HUES6 (cell line): ENCODE measurements around the gene CYP2C9.
A peak's percentile ranks its signal among the peaks of the same experiment; 100 is the strongest.

Source experiments
- H3K27ac ChIP-seq: 2 replicates; pipeline ENCODE4 v1.7.0; 2013; ENCODE audit warnings: low read depth, mild to moderate bottlenecking, low read length, inconsistent platforms
- H3K27me3 ChIP-seq: 2 replicates; pipeline ENCODE4 v1.6.1; 2013; ENCODE audit warnings: low read length; ENCODE audit not compliant: control insufficient read depth, insufficient read depth
- H3K36me3 ChIP-seq: 2 replicates; pipeline ENCODE4 v1.6.1; 2013; ENCODE audit warnings: low read length; ENCODE audit not compliant: control insufficient read depth, insufficient read depth
- H3K4me1 ChIP-seq: 2 replicates; pipeline ENCODE4 v1.6.1; 2013; ENCODE audit warnings: low read length; ENCODE audit not compliant: control insufficient read depth, insufficient read depth
- H3K4me3 ChIP-seq: 2 replicates; pipeline ENCODE4 v1.5.1; 2013; ENCODE audit warnings: low read depth, low read length
- H3K9ac ChIP-seq: one replicate; pipeline ENCODE4 v1.6.1; 2013; ENCODE audit warnings: mild to moderate bottlenecking, low read length
- H3K9me3 ChIP-seq: 2 replicates; pipeline ENCODE4 v1.6.1; 2013; ENCODE audit warnings: low read depth, low read length; ENCODE audit not compliant: control insufficient read depth, insufficient read depth

Gene CYP2C9

DNA sequence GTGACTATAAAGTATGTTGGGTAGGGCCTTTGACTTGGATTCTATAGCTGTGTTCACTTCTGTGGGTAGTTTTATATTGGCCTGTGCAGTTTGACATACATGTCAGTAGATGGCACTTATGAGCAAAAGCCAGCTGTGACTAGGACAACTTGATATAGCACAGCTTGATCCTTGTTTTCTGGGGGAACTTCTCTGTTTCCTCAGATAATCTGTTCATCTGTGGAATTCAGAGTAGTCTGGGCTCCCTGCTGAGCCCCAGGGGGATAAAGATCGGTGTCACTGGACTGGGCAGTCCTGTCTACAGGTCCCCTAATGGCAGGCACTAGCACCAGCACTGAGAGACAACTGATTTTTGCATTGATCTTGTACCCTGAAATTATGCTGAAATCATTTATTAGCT is 25.4 kb downstream of the CYP2C9 start:
- no peak overlapping the region for H3K27ac ChIP-seq
- H3K9me3 ChIP-seq = peaks cover 13% of the 10 kb centered on the region
- H3K36me3 ChIP-seq = no peaks in the 10 kb centered on the region
- no peaks in the 10 kb centered on the region for H3K4me1 ChIP-seq
- no peaks in the 10 kb centered on the region for H3K27me3 ChIP-seq
- H3K4me3 ChIP-seq = no peak overlapping the region
- no peak overlapping the region for H3K9ac ChIP-seq

DNA sequence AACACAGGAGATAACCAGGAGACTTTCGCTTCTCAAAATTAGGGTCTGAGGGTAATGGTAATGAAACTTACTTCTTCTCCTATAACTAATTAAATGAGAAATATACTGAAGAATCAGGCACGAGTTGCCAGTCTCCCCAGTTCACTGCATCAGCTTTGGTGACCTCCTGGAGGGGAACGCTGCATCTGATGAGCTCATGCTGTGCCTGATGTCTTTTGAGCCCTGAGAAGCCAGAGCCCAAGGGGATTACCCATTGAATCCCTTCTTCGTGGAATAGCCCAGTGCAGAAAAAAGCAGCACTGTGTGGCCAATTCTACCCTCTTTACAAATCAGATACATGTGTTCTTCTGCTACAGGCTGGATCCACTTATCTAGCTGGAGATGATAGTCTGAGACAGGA is 45.1 kb downstream of the CYP2C9 start:
- no peak overlapping the region for H3K9ac ChIP-seq
- H3K36me3 ChIP-seq = no peaks in the 10 kb centered on the region
- no peaks in the 10 kb centered on the region for H3K27me3 ChIP-seq
- H3K9me3 ChIP-seq = peaks cover 5% of the 10 kb centered on the region
- H3K27ac ChIP-seq = no peak overlapping the region
- H3K4me3 ChIP-seq = no peak overlapping the region
- no peaks in the 10 kb centered on the region for H3K4me1 ChIP-seq

DNA sequence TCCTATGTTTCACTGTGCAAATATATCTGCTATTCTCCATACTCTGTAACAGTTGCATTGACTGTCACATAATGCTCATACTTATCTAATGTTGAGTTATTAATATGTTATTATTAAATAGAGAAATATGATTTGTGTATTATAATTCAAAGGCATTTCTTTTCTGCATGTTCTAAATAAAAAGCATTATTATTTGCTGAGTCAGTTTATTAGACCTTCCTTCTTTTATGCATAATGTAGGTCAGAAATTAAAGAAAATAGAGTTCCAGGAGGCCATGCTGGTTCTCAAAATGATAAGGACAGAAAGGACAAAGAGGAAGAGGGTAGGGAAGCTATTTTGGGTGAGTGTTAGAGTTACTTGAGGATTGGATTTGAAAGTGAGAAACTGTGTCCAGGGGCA is 50.7 kb downstream of the CYP2C9 start:
- Histone ChIP-seq H3K27me3 (no peaks in the 10 kb centered on the region), H3K36me3 (no peaks in the 10 kb centered on the region), H3K4me3 (no peak overlapping the region), H3K4me1 (no peaks in the 10 kb centered on the region), H3K27ac (no peak overlapping the region), H3K9ac (no peak overlapping the region), H3K9me3 (peaks cover 38% of the 10 kb centered on the region)

DNA sequence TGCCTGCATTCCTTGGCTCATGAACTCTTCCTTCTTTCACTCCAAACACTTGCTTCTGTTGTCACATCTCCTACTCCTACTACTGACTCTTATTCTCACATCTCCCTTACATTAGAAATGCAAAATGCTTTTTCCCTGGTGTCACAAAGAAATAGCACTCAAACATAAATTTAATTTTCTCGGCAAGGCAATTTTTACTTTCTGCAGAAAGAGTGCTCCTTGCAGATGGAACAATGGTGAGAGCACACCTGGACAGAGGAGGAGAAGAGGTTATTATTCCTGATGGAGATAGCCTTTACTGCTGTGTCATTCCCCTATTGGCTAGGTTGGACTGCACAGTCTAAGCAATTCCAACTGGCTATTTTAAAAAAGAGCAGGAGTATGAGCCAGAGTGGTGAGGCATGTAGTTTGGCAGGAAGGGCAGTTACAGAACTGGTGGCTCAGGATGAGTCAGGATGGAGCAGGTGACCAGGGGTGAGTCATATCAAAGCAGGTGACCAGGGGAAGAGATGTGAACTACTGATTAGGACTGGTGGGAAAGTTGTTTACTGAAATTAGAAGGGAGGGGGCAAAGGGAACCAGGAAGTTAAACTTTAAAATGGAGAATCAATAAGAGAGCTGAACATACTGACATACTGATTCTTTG is 52.9 kb downstream of the CYP2C9 start:
- Histone ChIP-seq H3K36me3 (no peaks in the 10 kb centered on the region), H3K27ac (no peak overlapping the region), H3K4me3 (no peak overlapping the region), H3K9ac (no peak overlapping the region), H3K27me3 (no peaks in the 10 kb centered on the region), H3K4me1 (no peaks in the 10 kb centered on the region), H3K9me3 (peaks cover 38% of the 10 kb centered on the region)

DNA sequence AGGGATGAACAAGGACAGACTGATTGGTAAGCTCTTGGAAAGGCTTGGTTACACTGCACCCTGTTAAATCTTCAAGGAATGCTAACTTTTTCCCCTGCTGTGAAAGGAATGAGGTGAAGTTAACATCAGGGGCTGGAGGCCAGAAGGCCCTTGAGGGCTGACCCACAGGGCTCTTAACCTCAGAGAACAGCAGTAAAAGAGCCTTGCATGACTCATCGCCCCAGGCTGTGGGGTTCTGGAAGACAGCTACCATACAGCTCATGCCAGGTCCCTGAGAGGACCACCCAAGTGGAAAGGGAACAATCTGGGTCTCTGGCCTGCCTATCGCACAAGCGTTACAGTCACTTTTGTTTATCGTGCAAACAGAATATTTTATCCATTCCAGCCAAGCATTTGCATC is 54.4 kb downstream of the CYP2C9 start:
- H3K9ac ChIP-seq = no peak overlapping the region
- no peak overlapping the region for H3K4me3 ChIP-seq
- no peaks in the 10 kb centered on the region for H3K27me3 ChIP-seq
- H3K4me1 ChIP-seq = peaks cover 4% of the 10 kb centered on the region; the same call in 1 of the 2 replicates
- H3K9me3 ChIP-seq = peaks cover 38% of the 10 kb centered on the region
- H3K27ac ChIP-seq = no peak overlapping the region
- no peaks in the 10 kb centered on the region for H3K36me3 ChIP-seq

DNA sequence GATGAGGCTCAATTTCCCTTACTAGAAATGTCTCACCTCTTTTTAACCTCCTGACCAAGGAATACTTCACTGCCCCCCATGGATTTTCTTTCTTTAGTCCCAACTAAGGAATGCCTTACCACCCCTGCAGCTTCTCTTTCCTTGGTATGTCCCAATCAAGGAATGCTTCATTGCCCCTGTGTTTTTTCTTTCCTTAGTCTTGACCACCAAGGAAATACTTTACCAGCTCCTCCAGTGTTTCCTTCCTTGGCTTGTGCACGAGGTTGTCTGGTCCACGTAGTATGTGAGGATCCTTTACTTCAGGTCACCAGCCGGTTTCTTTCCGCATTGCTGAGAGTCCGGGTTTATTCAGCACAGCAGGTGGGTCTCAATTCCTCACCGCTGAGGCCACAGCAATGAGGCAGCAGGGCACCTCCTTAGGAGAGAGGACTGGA is 59.3 kb downstream of the CYP2C9 start:
- Histone ChIP-seq H3K4me1 (peaks cover 12% of the 10 kb centered on the region), H3K9me3 (peaks cover 1% of the 10 kb centered on the region; the same call in 1 of the 2 replicates), H3K27ac (no peak overlapping the region), H3K4me3 (peak overlapping the region; percentile 25), H3K36me3 (no peaks in the 10 kb centered on the region), H3K27me3 (no peaks in the 10 kb centered on the region), H3K9ac (no peak overlapping the region)

DNA sequence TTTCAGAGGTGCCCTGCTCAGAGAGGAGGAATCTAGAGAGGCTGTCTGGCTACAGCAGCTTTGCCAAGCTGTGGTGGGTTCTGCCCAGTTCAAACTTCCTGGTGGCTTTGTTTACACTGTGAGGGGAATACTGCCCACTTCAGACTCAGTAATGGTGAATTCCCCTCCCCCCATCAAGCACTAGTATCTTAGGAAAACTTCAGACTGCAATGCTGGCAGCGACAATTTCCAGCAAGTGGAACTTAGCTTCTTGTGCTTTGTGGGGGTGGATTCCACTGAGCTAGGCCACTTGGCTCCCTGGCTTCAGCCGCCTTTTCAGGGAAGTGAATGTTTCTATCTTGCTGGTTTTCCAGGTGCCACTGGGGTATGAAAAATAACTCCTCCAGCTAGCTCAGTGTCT is 88.0 kb downstream of the CYP2C9 start:
- no peaks in the 10 kb centered on the region for H3K27me3 ChIP-seq
- H3K9me3 ChIP-seq = no peaks in the 10 kb centered on the region
- H3K27ac ChIP-seq = no peak overlapping the region
- H3K4me3 ChIP-seq = no peak overlapping the region
- no peaks in the 10 kb centered on the region for H3K36me3 ChIP-seq
- no peaks in the 10 kb centered on the region; the same call in 1 of the 2 replicates for H3K4me1 ChIP-seq
- no peak overlapping the region for H3K9ac ChIP-seq

DNA sequence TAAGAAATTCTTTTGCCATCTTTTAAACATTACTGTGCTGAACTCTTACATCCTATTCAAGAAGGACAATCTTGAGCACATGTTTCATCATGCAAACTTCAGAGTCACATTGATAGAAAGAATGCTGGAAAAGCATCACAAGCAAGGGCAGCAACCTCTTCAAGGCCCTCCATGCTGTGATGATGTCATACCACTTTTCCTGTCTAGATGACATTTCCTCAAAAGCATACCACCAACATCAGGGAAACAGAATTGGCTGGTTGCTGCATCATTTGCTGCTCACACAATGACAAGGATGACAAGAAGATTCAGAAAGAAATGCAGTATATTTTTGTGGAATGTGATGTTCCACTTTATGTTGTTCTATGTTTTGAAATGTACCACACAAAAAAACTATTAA is 93.2 kb downstream of the CYP2C9 start:
- H3K9ac ChIP-seq = no peak overlapping the region
- no peak overlapping the region for H3K27ac ChIP-seq
- H3K27me3 ChIP-seq = no peaks in the 10 kb centered on the region
- H3K4me1 ChIP-seq = no peaks in the 10 kb centered on the region
- no peaks in the 10 kb centered on the region for H3K36me3 ChIP-seq
- H3K9me3 ChIP-seq = no peaks in the 10 kb centered on the region
- H3K4me3 ChIP-seq = no peak overlapping the region

DNA sequence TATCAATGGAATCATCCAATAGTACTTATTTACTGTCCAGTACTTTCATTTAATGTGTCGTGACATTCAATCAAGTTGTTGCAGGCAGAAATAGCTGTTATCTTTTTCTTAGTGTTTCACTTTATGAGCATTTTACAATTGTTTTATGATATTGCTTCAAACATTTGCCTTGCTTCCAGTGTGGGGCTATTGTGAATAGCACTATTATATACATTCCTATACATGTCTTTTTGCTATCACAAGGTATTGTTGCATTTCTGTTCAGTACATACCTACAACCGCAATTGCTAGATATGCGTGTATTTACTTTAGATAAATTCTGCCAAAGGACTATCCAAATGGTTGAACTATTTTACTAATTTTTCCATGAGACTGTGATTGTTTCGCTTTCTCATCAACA is 95.9 kb downstream of the CYP2C9 start:
- no peaks in the 10 kb centered on the region for H3K27me3 ChIP-seq
- no peaks in the 10 kb centered on the region for H3K9me3 ChIP-seq
- H3K9ac ChIP-seq = no peak overlapping the region
- H3K4me1 ChIP-seq = no peaks in the 10 kb centered on the region
- no peak overlapping the region for H3K4me3 ChIP-seq
- H3K27ac ChIP-seq = no peak overlapping the region
- no peaks in the 10 kb centered on the region for H3K36me3 ChIP-seq

DNA sequence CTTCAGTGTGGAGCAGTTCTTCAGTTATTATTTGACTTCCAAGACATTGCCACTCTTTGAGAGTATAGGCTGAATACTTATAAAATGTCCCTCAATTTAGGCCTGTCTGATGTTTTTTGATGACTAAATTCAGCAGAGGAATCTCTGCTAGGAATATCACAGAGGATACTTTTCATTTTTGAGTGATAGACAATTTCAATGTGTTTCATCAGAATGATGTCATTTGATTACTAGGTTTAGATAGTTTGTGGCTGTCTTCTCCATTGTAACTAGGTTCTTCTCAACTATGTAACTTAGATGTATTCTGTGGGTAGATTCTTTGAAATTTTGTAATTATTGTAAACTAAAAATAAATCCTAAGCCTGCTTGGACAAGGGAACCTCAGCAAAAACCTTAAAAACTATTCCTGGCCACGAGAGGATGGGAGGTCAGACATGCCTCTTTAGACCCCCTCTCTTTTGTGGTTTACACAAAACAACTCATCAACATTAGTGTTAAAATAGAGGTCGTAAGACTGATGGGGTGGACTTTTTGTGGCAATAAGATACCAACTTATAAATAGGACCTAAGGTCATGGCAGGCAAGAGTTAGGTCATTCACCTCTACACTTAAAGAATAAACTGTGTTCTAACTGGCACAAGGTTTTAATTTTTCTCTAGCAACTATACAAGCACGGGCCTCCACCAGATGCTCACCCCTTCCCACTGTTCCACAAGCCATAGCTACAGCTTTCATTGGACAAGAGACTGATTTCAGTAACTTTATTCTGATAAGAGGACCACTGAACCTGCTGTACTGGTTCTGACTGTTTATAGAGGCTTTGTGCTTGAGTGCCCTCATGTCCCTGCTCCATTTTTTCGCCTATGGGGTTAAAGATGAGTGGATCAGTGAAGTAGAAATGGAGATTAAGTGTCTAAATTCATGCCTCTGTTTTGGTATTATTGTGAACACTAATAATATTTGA is 97.2 kb downstream of the CYP2C9 start:
- Histone ChIP-seq H3K27ac (no peak overlapping the region), H3K4me1 (no peaks in the 10 kb centered on the region), H3K9me3 (no peaks in the 10 kb centered on the region)

DNA sequence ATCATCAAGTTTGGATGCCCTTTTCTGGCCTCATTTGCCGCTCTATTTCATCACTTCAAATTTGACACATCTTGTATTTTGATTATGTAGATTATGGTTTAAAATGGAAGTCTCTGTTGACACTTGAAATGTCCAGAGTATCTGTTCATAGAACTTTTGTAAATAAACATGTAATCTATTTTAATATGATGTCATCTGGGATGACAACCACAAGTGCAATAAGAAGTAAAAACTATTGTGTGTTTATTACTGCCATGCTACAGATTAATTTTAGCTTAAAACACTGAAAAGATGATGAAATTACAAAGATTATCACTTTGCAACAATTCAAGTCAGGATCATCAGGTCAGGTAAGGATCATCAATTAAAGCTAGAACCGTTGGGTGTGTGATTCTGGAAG is 100.8 kb downstream of the CYP2C9 start:
- Histone ChIP-seq H3K4me3 (no peak overlapping the region), H3K27ac (no peak overlapping the region), H3K27me3 (no peaks in the 10 kb centered on the region), H3K9ac (no peak overlapping the region), H3K9me3 (no peaks in the 10 kb centered on the region), H3K4me1 (no peaks in the 10 kb centered on the region), H3K36me3 (no peaks in the 10 kb centered on the region)

More for the DNA sequence above, 97.2 kb downstream of the CYP2C9 start:
- H3K27me3 ChIP-seq = no peaks in the 10 kb centered on the region
- no peaks in the 10 kb centered on the region for H3K36me3 ChIP-seq
- no peak overlapping the region for H3K9ac ChIP-seq
- no peak overlapping the region for H3K4me3 ChIP-seq
